Activated CD8-positive, alpha-beta memory T cell treated with anti-CD3 and anti-CD28 coated beads, Interleukin-2, amount 10 ng/mL, durations not matched to agents 7 days and 5 days (primary cell): ENCODE results near the gene MTA1. TPM values are rescaled to one million over a fixed set of nuclear protein-coding genes. Genes with fewer than 3 reads are reported as not detected.

Experiments
- ATAC-seq: fragments of 150-1000 bp; cut with Tn5 transposase; one replicate; pipeline ENCODE4 v1.10.0; 2021; ENCODE audit warnings: moderate library complexity
- CTCF ChIA-PET: fragments of 350-600 bp; sonication (Branson Sonifier 250); formaldehyde crosslinking; loops from one replicate; lab custom pipeline; 2021; ENCODE audit warnings: antibody characterized with exemption; lab: Charles Lee
- DNase-seq: peaks from one replicate; pipeline ENCODE4 v3.0.0-alpha.2; 2020
- H3K27ac Mint-ChIP-seq: one replicate; pipeline ENCODE4 v1.8.0; 2021; ENCODE audit warnings: mild to moderate bottlenecking, mixed read lengths
- H3K27me3 Mint-ChIP-seq: one replicate; pipeline ENCODE4 v1.8.0; 2021; ENCODE audit warnings: mixed read lengths
- H3K36me3 Mint-ChIP-seq: one replicate; pipeline ENCODE4 v1.8.0; 2021; ENCODE audit warnings: mild to moderate bottlenecking, mixed read lengths
- H3K4me1 Mint-ChIP-seq: one replicate; pipeline ENCODE4 v1.8.0; 2021; ENCODE audit warnings: mixed read lengths
- H3K4me3 Mint-ChIP-seq: one replicate; pipeline ENCODE4 v1.8.0; 2021; ENCODE audit warnings: mild to moderate bottlenecking, moderate library complexity, mixed read lengths
- H3K9me3 Mint-ChIP-seq: one replicate; pipeline ENCODE4 v1.8.0; 2022; ENCODE audit warnings: low read depth, mixed read lengths
- total RNA-seq, 2 experiments: library from RNA; stranded (reverse); gene quantifications; one replicate each; pipeline ENCODE4 v1.2.3, GENCODE V29; 2021

Gene MTA1
- total RNA-seq, 2 experiments from 2014 or later: 134 to 141 TPM

DNA sequence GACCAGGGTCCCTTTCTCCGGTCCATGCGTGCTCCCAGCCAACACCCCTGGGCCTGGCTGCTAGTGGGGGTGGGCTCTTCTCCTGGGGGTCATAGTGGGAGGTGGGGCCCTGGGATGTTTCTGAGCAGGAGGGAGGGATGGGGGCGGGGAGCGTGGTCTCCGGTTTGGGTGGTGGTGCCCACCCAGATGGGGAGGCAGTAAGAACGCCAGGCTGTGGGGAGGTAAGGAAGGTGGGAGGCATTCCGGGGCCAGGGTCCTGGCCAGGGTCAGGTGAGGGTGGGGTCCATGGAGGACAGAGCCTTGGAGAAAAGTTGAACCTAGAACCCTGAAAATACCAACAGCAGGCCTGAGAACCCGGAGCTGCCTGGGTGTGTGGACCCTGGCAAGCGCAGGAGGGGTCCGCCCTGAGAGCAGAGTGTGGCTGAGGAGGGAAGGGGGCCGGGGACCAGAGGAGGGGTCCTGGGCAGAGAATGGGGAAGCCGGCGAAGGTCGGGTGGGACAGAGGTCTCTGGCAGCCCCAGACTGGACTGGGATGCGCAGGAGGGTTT lies 60.6 kb downstream of the MTA1 start:
- DNase-seq (no peak), ATAC-seq (no peak)
- H3K27ac Mint-ChIP-seq: peak overlapping the region; percentile 24
- H3K4me3 Mint-ChIP-seq: no peak overlapping the region
- peaks cover 32% of the 10 kb centered on the region for H3K27me3 Mint-ChIP-seq
- H3K4me1 Mint-ChIP-seq: peaks cover 20% of the 10 kb centered on the region
- no peaks in the 10 kb centered on the region for H3K9me3 Mint-ChIP-seq
- CTCF ChIA-PET: interaction anchor here (0.6 to 3.4 kb wide), 25 partner anchors 8 to 728 kb away, joined by 3 to 150 read pairs (median 4); partner anchors contain the start of genes SIVA1, TEDC1 and TEX22
- H3K36me3 Mint-ChIP-seq: peaks cover 2% of the 10 kb centered on the region

DNA sequence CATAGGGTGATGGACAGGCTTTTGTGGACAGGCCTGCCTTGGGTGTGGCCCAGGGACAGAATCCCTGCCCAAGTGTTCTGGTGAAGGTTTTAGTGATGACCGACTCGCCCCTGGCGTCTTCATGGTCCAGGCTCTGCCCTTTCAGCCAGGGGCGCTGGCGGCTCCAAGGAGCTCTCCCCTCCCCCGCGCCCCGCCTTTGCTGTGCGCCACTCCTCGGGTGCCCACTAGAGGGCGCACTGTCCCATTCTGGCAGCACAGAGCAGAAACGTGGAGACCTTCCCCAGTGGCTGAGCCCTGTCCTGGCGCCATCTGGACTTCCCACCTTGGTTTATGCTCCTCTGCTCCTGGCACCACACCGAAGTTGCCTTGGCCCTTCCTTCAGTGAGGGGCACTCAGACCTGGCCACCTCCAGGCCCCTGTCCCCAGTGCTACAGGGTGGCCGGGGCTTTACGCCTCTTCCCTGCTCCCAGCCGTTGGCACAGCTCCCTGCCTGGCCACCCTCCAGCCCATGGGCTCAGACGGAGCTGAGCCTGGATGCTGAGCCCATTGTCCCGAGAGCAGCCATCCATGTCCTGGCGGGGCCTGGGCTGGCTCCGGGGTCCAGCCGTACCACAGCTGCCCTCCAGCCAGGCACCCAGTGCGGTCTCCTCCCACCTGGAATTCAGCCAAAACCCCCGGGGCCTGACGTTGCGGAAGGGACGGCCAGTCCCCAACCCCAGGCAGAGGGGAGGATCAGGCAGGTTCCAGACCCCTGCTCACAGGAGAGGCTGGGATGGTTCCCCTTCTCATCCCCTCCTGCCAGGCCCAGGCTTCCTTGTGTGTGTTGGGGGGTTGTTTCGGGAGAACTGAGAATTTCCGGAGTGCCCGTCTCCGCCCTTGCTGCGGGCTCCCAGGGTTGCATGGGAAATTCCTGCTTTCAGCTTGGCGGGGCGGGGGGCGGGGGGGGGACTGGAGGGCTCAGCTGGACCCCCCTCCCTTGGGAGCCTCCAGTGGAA lies 61.5 kb downstream of the MTA1 start:
- Mint-ChIP-seq H3K9me3 (no peaks in the 10 kb centered on the region), H3K27ac (peak overlapping the region; percentile 95), H3K27me3 (peaks cover 24% of the 10 kb centered on the region), H3K4me3 (peak overlapping the region; percentile 47), H3K36me3 (peaks cover 2% of the 10 kb centered on the region), H3K4me1 (peaks cover 26% of the 10 kb centered on the region)
- DNase-seq (peak; percentile 92), ATAC-seq (peak; percentile 60)
- CTCF ChIA-PET: interaction anchor here (0.6 to 3.4 kb wide), 30 partner anchors 9 to 1074 kb away, joined by 3 to 150 read pairs (median 3); partner anchors contain the start of genes GPR132, SIVA1, TEDC1 and TEX22

DNA sequence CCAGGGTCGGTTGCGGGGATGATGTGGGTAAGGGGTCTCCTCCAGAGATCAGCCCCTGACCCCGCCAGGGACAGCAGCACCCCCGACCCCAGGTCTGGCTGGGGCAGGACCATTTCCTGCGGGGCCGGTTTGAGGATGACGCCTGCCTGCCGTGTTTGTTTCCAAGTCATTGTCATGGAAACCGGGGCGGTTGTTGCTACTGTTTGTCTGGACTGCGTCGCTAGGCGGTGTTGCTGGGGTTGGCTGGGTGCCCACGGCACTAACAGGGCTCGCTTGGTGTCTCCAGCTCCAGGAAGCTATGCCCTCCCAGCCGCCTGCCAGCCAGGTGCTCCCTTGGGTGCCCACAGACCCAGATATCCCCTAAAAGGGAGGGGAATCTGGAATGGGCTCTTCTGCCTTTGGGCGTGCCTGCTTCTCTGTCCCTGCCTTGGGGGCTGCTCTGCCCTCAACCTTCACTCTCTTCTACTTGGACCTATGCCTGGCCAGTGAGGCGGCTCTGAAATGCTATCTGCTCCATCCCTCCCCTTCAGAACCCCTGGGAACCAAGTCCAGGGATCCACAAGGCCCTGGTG lies 62.3 kb downstream of the MTA1 start:
- H3K36me3 Mint-ChIP-seq: peaks cover 2% of the 10 kb centered on the region
- CTCF ChIA-PET: interaction anchor here (0.6 to 3.4 kb wide), 10 partner anchors 9 to 463 kb away, joined by 3 to 150 read pairs (median 6); partner anchors contain the start of genes GPR132, TEDC1 and TEX22
- peaks cover 29% of the 10 kb centered on the region for H3K4me1 Mint-ChIP-seq
- H3K4me3 Mint-ChIP-seq: peak overlapping the region; percentile 51
- peak overlapping the region; percentile 95 for H3K27ac Mint-ChIP-seq
- H3K9me3 Mint-ChIP-seq: no peaks in the 10 kb centered on the region
- DNase-seq (peak; percentile 98), ATAC-seq (peak; percentile 74)
- peaks cover 17% of the 10 kb centered on the region for H3K27me3 Mint-ChIP-seq

DNA sequence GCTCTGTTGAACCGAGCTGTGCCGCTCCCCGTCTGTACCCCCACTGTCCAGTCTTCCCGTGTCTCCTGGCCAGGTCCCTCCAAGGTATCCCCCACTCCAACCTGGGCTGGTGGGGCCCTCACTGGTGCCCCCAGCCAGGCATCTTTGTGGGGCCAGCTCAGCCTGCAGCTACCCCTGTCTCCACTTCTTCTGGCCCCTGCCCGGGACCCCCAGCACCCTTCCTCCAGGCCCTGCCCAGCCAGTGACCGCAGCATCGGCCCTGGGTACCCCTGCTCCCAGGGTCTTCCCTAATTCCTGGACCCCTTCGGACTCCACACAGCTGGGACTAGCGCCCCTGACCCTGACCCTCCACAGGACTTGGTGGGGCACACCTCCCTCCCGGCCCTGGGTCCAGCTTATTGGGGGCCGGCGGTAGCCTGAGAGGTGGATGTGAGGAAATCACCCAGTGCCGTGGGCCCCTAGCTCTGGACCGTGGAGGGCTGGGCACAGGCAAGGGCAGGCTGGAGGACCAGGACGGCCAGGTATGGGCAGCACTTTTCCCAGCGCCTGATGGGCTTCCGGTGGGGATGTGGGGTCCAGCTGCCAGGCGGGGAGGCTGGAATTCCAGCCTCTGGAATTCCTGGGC lies 63.0 kb downstream of the MTA1 start:
- peaks cover 12% of the 10 kb centered on the region for H3K27me3 Mint-ChIP-seq
- H3K36me3 Mint-ChIP-seq: no peaks in the 10 kb centered on the region
- no peak for ATAC-seq
- DNase-seq: no peak
- H3K4me1 Mint-ChIP-seq: peaks cover 29% of the 10 kb centered on the region
- CTCF ChIA-PET: interaction anchor here (1.0 to 3.4 kb wide), 5 partner anchors 8 to 463 kb away, joined by 4 to 150 read pairs (median 29); partner anchors contain the start of genes TEDC1 and TEX22
- no peaks in the 10 kb centered on the region for H3K9me3 Mint-ChIP-seq
- H3K27ac Mint-ChIP-seq: peak overlapping the region; percentile 95
- no peak overlapping the region for H3K4me3 Mint-ChIP-seq

DNA sequence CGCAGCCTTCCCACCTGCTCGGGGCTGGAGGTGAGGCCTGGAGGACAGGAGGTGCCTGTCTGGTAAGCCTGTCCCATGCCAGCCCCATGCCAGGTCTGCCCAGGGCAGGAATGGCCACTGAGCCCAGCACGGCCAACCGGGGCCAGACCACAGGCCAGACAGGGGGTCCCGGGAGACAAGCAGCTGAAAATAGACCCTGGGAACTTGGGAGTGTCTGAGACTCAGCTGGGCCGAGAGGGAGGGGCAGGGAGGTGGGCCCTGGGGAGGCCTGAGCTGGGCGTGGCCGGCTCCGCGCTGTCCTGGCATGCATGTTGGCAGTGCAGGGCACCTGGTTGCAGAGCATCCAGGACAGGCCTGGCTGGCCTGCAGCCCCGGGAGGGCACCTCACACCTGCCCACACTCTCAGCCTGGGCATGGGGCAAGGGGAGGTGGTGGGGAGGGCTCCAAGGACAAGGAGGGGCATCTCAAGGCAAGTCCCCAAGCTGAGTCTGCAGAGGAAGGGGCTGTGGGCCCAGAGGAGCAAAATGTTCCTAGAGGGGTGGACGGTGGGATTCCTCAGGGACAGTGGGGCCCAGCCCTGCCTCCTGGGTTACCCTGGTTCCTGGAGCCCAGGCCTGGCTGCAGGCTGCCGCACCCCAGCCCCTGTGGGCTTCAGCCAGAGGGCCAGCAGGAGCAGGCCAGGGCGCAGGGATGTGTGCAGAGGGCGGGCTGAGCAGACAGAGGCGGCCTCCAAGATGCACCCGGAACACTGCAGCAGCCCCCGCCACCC lies 63.9 kb downstream of the MTA1 start:
- CTCF ChIA-PET: interaction anchor here (1.5 to 3.4 kb wide), 3 partner anchors 7 to 113 kb away, joined by 4 to 150 read pairs (median 42); partner anchors contain the start of gene TEDC1
- Mint-ChIP-seq H3K9me3 (no peaks in the 10 kb centered on the region), H3K36me3 (no peaks in the 10 kb centered on the region), H3K4me1 (peaks cover 30% of the 10 kb centered on the region), H3K27me3 (peaks cover 12% of the 10 kb centered on the region), H3K4me3 (no peak overlapping the region), H3K27ac (no peak overlapping the region)
- no peak for ATAC-seq
- no peak for DNase-seq

DNA sequence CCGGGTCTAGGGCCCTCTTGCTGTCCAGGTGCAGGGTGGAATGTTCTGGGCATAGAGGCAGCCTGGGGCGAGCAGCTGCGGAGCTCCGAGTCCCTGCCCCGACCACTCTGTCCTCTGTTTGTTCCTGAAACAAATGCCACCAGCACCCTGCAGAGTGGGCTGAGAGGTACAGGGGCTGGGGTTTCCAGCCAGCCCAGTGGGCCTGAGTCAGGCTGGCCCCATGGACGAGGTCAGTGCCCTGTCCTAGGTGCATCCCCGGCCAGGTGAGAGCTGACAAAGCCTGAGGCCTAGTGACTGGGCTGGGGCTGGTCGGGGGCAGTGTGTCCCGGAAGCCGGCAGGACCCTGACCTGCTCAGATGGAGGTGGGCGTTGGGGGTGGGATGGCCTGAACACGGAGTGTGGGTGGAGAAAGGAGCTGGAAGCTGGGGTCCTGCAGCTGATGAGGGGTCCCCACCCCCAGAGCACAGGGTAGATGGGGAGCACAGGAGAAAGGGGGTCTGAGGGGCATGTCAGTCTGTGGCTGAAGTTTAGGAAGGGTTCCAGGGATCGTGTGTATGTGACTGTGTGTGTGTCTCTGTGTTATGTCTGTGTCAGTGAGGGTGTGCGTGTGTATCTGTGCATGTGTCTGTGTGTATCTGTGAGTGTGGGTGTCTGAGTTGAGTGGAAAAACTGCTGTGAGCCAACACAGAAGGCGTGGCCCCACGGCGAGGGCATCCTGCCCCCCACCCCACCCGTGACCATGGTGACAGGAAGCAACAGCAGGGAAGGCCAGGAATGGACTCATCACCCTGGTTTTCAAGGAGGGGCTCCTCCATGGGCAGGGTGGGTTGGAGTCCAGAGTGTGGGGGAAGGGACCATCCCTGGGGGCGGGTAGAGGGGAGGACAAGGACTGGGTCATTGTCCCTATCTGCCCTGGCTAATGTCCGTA lies 64.7 kb downstream of the MTA1 start:
- Mint-ChIP-seq H3K9me3 (no peaks in the 10 kb centered on the region), H3K27me3 (peaks cover 10% of the 10 kb centered on the region), H3K36me3 (no peaks in the 10 kb centered on the region), H3K4me1 (peaks cover 34% of the 10 kb centered on the region), H3K27ac (peak overlapping the region; percentile 20), H3K4me3 (peak overlapping the region; percentile 3)
- CTCF ChIA-PET: interaction anchor here (1.5 to 1.6 kb wide), 2 partner anchors 113 to 133 kb away, joined by 4 read pairs; no protein-coding TSS in a partner anchor
- DNase-seq (peak; percentile 50), ATAC-seq (no peak)

DNA sequence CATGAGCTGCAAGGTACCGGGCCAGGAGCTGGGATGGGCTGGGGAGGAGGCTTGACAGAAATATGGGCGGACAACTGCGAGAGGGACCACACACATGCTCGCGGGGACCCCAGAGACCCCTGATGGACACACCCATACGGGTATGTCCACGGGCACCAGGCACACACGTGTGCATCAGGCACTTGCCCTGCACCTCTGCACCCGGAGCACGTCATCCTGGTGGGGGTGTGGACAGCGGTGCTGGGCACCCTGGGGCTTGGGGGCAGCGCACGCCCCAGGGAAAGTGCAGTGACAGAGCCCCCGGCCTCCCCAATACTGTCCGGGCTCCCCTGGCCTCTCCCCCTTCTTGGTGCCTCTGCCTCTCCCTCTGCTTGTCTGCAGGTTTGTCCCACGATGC lies 65.4 kb downstream of the MTA1 start:
- Mint-ChIP-seq H3K36me3 (peaks cover 2% of the 10 kb centered on the region), H3K4me1 (peaks cover 38% of the 10 kb centered on the region), H3K27ac (peak overlapping the region; percentile 20), H3K27me3 (peaks cover 3% of the 10 kb centered on the region), H3K9me3 (no peaks in the 10 kb centered on the region), H3K4me3 (no peak overlapping the region)
- DNase-seq (no peak), ATAC-seq (no peak)
- CTCF ChIA-PET: interaction anchor here (1.6 to 2.2 kb wide), 2 partner anchors 43 to 133 kb away, joined by 4 to 8 read pairs; no protein-coding TSS in a partner anchor

DNA sequence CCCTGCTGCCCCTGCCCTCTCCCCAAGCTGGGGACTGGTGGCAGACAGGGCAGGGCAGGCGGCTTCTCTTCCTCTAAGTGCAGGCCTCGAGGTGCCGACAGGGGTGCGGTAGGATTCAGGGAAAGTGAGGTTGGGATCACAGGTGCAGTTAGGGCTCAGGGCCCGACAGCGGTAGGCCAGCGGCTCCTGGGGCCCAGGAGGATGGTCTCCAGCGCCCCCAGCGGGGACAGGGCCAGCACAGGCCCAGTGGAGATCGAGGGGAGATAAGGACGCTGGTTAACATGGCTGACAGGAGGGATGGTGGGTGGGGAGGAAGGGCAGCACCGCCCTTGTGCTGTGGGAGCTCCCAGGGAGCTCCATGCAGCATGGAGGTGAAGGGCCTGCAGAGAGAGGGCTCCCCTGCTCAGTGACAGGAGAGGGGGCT lies 66.1 kb downstream of the MTA1 start:
- Mint-ChIP-seq H3K9me3 (no peaks in the 10 kb centered on the region), H3K27ac (peak overlapping the region; percentile 73), H3K4me1 (peaks cover 38% of the 10 kb centered on the region), H3K27me3 (no peaks in the 10 kb centered on the region), H3K36me3 (peaks cover 2% of the 10 kb centered on the region), H3K4me3 (no peak overlapping the region)
- CTCF ChIA-PET: interaction anchor here (1.5 to 2.2 kb wide), 3 partner anchors 38 to 134 kb away, joined by 3 to 8 read pairs (median 4); no protein-coding TSS in a partner anchor
- peak; percentile 64 for DNase-seq
- no peak for ATAC-seq

DNA sequence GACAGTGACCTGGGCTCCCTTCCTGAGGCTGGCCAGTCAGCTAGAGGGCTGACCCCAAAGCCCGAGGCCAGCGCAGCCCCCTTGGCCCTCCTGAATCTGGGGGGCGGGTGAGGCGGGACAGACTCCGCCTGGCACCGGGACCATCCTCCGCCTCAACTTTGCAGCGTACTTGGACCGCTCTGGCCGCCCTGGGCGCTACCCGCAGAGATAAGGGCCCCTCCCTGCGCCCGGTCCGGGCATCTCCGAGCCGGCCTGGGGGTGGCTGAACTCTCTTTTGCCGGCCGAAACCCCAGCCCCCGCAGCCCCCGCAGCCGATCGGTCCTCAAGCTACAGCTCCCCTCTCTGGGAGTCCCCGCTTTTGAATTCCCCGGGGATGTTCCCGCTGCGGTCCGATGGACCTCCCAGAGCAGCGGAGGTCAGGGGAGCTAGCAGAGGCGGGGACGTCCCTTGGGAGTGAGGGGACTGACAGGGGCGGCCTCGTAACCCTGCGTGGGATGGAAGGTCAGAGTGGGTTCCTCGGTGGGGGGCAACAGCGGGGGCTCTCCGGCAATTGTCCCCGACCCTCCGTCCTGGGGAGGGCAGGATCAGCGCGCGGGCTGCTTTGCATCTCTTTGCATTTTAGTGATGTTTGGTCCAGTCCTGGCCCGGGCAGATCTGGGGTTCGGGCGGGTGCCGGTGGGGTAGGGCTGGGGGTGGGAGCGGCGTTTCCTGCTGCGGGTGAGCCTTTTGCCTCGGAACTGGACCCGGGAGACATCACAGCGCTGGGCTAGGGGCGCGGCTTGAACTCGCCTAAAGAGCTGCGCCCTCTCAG lies 66.7 kb downstream of the MTA1 start, which contains the start of gene CRIP1:
Gene CRIP1, plus strand, starts transcription at position 724 of the 811 bp plus-strand sequence. CDS start 374 bp downstream, outside the sequence.
- Mint-ChIP-seq H3K9me3 (no peaks in the 10 kb centered on the region), H3K27me3 (no peaks in the 10 kb centered on the region), H3K4me1 (peaks cover 32% of the 10 kb centered on the region), H3K36me3 (peaks cover 2% of the 10 kb centered on the region), H3K27ac (peak within 1 kb of the TSS; percentile 91), H3K4me3 (peak within 1 kb of the TSS; percentile 92)
- ATAC-seq: no peak
- no peak for DNase-seq
- CTCF ChIA-PET: interaction anchor here (1.5 to 2.2 kb wide), 3 partner anchors 38 to 135 kb away, joined by 3 to 8 read pairs (median 4); no protein-coding TSS in a partner anchor

DNA sequence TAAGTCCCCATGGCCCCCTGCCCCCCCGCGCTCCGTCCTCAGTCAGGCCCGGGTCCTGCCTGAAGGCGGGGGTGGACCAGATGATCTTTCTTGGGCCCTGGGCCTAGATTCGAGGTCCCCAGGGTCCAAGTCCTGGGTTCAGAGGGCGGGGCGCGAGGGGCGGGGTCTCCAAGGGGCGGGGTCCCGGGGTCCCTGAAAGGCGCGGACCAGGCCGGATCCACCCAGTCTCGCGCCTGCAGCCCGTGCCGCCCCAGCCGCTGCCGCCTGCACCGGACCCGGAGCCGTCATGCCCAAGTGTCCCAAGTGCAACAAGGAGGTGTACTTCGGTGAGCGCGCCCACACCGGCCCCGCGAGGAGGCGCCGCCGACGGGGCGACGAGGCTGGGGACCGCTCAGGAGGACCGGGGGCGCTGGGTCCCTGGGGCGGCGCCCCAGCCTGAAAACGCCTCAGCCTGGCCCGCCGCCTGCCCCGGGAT lies 67.4 kb downstream of the MTA1 start:
- no peaks in the 10 kb centered on the region for H3K27me3 Mint-ChIP-seq
- H3K36me3 Mint-ChIP-seq: peaks cover 2% of the 10 kb centered on the region
- H3K27ac Mint-ChIP-seq: peak overlapping the region; percentile 91
- H3K4me1 Mint-ChIP-seq: peaks cover 32% of the 10 kb centered on the region
- DNase-seq: peak; percentile 82
- no peaks in the 10 kb centered on the region for H3K9me3 Mint-ChIP-seq
- CTCF ChIA-PET: interaction anchor here (1.5 to 2.2 kb wide), 2 partner anchors 39 to 41 kb away, joined by 3 to 8 read pairs; no protein-coding TSS in a partner anchor
- ATAC-seq: no peak
- H3K4me3 Mint-ChIP-seq: peak overlapping the region; percentile 92
